Raji (cell line): Measurements from ENCODE around the gene PIGS.
A peak's percentile ranks its signal among the peaks of the same experiment; 100 is the strongest.

ENCODE experiments used
- POLR2A ChIP-seq: IDR thresholded peaks from 2 replicates; pipeline ENCODE4 v1.6.1; 2011; ENCODE audit warnings: low read depth, low read length, control low read depth; ENCODE audit not compliant: insufficient read depth

The PIGS gene

GRCh38 chr17:28569446-28569845 lies 1.9 kb downstream of the PIGS start:
- TF ChIP-seq POLR2A = no peak

- TF ChIP-seq POLR2A = no peak
Observed at GRCh38 chr17:28567604-28568003, 3.7 kb downstream of the PIGS start.

GRCh38 chr17:28563475-28563874 lies 7.8 kb downstream of the PIGS start:
- no peak for TF ChIP-seq POLR2A

DNA sequence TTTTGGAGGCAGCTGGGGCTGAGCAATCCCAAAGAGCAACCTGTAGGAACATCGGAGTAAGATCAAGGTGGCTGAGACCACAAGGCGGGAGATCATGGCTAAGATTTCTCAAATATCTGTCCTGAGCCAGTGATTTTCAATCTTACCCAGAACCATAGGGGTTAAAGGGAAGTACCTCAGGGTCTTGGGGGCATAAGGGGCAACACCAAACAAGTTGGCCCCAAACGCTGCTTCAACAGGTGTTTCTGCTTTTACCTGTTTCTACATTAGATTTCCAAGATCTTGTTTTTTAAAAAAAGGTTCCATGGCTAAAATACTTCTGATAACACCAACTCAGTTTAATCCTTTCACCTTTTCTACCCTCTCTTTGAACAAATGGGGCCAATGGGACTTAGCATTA lies 16.3 kb downstream of the PIGS start:
- no peak for TF ChIP-seq POLR2A

DNA sequence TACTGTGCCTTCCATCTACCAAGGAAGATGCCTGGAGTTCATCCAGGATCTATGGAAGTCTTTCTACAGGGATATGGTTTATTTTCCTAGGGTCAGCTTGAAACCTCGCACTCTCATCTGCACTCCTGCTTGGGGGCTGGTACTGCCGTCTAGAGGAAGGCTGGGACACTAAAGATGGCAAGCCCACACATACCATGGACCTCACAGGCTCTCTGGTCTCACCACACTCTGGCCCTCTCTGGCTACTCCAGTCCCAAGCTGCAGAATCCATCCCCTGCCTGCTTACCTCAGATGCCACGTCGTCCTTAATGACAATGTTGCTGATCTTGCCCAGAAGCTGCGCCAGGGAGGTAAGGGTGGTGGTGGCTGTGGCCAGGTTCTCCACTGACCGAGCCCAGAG lies 16.8 kb downstream of the PIGS start:
- no peak for TF ChIP-seq POLR2A

GRCh38 chr17:28553000-28553505 lies 18.3 kb downstream of the PIGS start:
- TF ChIP-seq POLR2A = no peak

DNA sequence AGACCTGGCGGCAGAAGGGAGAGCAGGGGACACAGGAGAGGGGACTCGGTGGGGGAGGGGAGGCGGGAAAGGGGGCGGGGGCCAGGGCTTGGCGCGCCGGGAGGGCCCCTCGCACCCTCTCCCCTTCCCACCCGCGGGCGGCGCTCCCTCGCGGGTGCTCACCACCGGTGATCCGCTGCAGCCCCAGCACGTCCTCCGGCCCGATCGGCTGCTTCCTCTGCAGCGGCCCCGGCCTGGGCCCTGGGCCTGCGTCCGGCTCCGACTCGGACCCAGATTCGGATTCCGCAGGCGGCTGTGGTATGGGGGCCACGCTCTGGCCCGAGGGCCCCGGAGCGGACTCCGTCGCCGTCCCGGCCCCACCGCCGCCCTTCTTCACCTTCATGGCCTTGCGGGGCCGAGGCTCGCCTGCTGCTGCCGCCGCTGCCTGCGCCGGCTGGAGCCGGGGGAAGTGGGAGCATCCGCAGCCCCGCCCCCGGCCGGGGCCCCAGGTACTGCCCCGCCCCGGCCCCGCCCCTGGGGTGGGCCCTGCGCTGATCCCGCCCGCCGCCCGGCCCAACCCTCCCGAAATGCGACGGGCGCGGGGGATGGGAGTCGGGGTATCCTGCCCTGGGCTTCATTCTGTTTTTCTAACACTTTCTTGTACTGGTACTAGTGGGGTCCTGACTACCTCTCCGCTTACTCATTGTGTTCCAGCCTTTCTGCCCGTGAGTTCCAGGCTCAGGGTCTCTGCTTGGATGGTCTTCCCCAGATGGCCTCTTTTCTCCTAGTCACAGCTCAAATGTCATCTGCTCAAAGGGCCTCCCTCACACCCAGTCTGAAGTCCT lies 18.9 kb downstream of the PIGS start, which contains the start of gene UNC119:
UNC119 (minus strand) TSS at position 449 of the 824 bp plus-strand sequence; CDS start at position 382, 67 bp downstream.
- peak; percentile 83 for TF ChIP-seq POLR2A

GRCh38 chr17:28551421-28552175 lies 19.7 kb downstream of the PIGS start:
- TF ChIP-seq POLR2A = no peak

GRCh38 chr17:28550858-28551257 lies 20.5 kb downstream of the PIGS start:
- TF ChIP-seq POLR2A = no peak

DNA sequence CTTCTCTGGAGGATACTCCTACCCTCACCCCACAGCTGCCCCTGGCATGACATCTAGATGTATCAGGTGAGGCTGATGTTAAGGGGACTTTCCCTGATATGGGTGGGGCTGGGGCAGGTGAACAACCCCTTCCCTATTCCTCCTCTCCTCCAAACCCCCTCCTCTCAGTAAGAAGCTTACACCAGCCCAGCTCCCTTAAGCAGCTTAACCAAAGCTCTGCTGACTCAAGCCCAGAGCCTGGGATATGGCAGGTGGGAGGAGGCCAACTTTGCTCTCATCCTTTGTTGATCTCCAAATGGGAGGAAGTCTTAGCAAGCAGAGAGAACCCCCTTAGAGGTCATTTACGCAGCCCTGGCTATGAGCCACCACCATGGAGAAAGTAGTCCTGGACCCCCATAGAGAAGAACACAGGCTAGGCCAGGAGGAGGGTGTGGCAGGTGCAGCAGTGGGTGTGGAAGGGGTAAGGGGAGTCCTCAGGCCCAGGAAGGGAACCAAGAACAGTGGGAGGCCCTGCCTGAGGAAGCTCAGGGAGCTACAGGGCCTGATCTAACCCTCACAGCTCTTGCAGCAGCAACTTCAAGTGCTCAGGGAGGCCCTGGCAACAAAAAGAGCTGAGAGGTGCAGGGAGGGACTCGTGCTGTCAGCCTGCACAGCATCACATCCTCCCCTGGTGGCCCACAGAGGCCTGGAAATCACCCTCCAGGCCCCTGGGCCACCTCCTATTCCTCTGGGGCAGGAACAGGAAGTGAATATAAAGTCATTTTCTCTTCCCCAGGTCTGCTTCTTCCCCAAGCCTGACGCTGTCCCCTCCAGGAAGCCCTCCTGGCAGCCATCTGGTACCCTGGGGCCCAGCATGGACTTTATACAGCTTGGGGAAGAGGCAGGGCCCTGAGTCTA lies 21.8 kb downstream of the PIGS start:
- TF ChIP-seq POLR2A = 0 out of 2 replicates have a peak, but pooled peaks have one; percentile 22

DNA sequence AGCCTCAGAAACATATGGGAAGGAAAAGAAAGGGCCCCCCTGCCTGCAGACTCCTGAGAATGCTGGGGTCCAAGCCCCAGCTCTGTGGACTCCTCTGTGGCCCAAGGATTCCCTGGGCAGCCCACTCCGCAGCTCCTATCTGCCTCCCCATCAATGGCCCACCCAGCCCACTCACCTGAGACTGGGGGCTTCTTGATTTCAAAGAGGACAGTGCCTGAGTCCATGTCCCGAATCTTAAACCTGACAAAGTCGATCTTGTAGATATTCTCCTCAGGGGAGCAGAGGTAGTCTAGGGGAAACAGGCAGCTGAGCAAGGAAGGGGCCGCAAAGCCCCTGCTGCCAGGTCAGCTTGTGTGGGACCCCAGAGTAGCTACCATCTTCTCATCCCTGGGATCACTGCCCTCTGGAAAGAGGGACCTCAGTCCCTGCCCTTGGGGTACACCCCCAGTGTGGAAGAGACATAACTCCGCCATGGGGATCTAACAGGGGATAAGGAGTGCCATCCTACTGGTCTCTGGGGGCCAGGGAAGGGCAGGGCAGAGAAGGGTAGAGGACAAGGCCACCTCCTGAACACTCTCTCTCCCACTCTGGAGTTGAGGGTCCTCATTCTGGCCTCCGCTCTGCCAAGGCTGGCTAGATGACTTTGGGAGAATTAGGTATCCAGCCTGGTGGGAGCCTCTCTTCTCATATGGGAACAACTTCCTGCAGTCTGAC lies 22.8 kb downstream of the PIGS start:
- TF ChIP-seq POLR2A = no peak

- peak; percentile 49; the same call in 1 of the 2 replicates for TF ChIP-seq POLR2A
Observed at GRCh38 chr17:28547623-28548416, 23.5 kb downstream of the PIGS start.

DNA sequence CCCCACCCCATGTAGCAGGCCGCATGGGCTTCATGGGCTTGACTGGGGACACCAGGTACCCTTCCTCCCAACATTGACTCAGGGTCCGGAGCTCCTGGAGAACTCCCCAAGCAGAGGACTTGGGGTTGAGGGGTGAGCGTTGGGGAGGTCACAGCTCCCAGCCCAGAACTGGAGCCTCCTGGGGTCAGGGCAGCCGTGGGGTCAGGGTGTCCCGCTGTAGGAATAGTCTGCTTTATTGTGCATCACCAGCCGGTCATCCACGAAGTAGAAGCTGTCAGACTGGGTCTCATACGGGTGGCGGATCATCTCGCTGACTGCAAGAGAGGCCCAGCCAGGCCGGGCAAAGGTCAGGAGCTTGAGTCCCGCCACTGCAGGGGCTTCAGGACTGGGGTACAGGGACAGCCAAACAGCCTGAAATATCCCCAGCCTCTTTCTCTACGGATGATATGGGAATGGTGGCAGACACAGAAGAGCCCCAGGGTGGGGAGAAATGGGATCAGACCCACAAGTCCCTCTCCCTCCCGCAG lies 24.2 kb downstream of the PIGS start:
- no peak for TF ChIP-seq POLR2A
